ENCODE data around the gene TTLL1. TPM values are rescaled to one million over a fixed set of nuclear protein-coding genes. Genes with fewer than 3 reads are reported as not detected.

TTLL1 gene
- total RNA-seq, 1 experiment from 2014 or later = 4.3 TPM

DNA sequence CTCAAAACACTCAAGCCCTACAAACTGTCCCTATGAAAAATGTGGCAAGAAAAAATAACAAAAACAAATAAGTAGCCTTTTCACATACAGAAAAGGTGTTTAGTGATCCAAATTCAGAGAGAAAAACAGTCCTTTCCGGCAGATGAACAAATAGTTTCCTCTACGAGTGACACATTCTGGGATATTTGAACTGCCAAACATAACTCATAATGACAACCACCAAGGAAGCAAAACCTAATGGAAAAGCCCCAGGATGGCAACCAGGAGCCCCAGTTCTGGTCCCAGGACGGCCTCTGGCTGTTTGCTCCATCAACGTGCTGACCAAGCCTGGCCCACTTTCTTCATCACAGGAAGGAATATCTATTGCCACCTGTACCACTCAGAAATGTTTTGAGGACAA is 80.3 kb downstream of the TTLL1 start (continued):
- TF ChIP-seq YY1 (IDR thresholded peaks at IDR 0.05; ENCODE audit: extremely low read depth, insufficient replicate concordance, low read depth, low read length) (no peak), SP1 (IDR thresholded peaks at IDR 0.05; ENCODE audit: low read depth) (no peak), JUND (IDR thresholded peaks at IDR 0.05) (no peak), POLR2AphosphoS5 (IDR thresholded peaks at IDR 0.05; ENCODE audit: low read depth, low read length) (no peak), ZFX (IDR thresholded peaks at IDR 0.05) (no peak), SIN3A (IDR thresholded peaks at IDR 0.05; ENCODE audit: low read depth) (no peak), EZH2phosphoT487 (IDR thresholded peaks at IDR 0.05; ENCODE audit: borderline replicate concordance) (no peak)
- TF ChIP-seq, protein P1, sequence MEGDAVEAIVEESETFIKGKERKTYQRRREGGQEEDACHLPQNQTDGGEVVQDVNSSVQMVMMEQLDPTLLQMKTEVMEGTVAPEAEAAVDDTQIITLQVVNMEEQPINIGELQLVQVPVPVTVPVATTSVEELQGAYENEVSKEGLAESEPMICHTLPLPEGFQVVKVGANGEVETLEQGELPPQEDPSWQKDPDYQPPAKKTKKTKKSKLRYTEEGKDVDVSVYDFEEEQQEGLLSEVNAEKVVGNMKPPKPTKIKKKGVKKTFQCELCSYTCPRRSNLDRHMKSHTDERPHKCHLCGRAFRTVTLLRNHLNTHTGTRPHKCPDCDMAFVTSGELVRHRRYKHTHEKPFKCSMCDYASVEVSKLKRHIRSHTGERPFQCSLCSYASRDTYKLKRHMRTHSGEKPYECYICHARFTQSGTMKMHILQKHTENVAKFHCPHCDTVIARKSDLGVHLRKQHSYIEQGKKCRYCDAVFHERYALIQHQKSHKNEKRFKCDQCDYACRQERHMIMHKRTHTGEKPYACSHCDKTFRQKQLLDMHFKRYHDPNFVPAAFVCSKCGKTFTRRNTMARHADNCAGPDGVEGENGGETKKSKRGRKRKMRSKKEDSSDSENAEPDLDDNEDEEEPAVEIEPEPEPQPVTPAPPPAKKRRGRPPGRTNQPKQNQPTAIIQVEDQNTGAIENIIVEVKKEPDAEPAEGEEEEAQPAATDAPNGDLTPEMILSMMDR (IDR thresholded peaks at IDR 0.05 in 2 of 3, conservative IDR thresholded peaks at IDR 0.05 in 1 of 3; ENCODE audit: borderline replicate concordance in 1 of 3, insufficient read depth in 1 of 3, low read depth in 2 of 3, low read length in 2 of 3) = no peak

DNA sequence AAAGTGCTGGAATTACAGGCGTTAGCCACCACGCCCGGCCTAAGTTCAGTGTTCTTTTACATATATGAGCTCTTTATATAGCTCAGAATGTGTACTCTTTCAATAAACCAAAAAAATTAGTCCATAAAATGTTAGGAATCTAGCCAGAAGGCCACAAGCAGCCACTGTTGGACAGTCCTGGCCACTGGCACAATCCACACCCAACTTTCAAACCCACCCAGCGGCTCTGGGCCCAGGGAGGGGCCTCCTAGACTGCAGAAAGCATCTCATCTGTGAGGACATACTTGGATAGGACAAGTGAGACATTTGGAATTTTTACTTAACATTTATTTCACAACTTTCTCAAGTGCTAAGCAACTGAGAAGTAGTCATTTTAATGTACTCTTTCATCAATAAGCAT is 80.7 kb downstream of the TTLL1 start:
- no TSS peak for BruUV-seq (replicated peaks)
- Histone ChIP-seq H3K27ac (ENCODE audit: low read depth, low read length) (no peak overlapping the region), H3K27me3 (ENCODE audit: insufficient read depth, low read length) (no peaks in the 10 kb centered on the region), H3K9me3 (ENCODE audit: control insufficient read depth in 1 of 2, insufficient read depth in 1 of 2, low read depth in 1 of 2, low read length in 2 of 2) (no peaks in the 10 kb centered on the region), H3K9me2 (ENCODE audit: insufficient read depth) (no peaks in the 10 kb centered on the region), H3K4me2 (ENCODE audit: low read length) (no peak overlapping the region), H3K9ac (ENCODE audit: low read length) (no peak overlapping the region), H3K4me3 (replicated peaks in 1 of 2; ENCODE audit: low read depth in 1 of 2, low read length in 2 of 2) (no peak overlapping the region), H3K4me1 (ENCODE audit: control insufficient read depth in 1 of 2, insufficient read depth in 2 of 2, low read length in 2 of 2) (peaks cover 39 to 62% of the 10 kb centered on the region in 2 experiments), H3K36me3 (ENCODE audit: control insufficient read depth in 1 of 2, insufficient read depth in 2 of 2, low read length in 2 of 2) (no peaks in the 10 kb centered on the region), H3K79me2 (ENCODE audit: insufficient read depth, low read length) (peaks cover 90% of the 10 kb centered on the region), H4K20me1 (ENCODE audit: insufficient read depth) (peaks cover 11% of the 10 kb centered on the region; the same call in 1 of the 2 replicates), H2AFZ (ENCODE audit: low read depth, low read length, poor library complexity, severe bottlenecking) (no peak overlapping the region)
- RAD21 ChIA-PET (ENCODE audit: low non-redundant PET in 1 of 2, low total read pairs in 2 of 2, uncharacterized antibody in 2 of 2, unreplicated experiment in 2 of 2) = no interaction called here
- POLR2A ChIA-PET = no interaction called here
- intact Hi-C loops (cut with micrococcal nuclease) = no loop called here
- DNase-seq (ENCODE audit: low read depth, low spot score) = no peak
- CTCF ChIA-PET = no interaction called here
- no peak for ATAC-seq
- no peak for TF ChIP-seq JUND (IDR thresholded peaks at IDR 0.05)
- TF ChIP-seq, protein P2, sequence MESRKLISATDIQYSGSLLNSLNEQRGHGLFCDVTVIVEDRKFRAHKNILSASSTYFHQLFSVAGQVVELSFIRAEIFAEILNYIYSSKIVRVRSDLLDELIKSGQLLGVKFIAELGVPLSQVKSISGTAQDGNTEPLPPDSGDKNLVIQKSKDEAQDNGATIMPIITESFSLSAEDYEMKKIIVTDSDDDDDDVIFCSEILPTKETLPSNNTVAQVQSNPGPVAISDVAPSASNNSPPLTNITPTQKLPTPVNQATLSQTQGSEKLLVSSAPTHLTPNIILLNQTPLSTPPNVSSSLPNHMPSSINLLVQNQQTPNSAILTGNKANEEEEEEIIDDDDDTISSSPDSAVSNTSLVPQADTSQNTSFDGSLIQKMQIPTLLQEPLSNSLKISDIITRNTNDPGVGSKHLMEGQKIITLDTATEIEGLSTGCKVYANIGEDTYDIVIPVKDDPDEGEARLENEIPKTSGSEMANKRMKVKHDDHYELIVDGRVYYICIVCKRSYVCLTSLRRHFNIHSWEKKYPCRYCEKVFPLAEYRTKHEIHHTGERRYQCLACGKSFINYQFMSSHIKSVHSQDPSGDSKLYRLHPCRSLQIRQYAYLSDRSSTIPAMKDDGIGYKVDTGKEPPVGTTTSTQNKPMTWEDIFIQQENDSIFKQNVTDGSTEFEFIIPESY (IDR thresholded peaks at IDR 0.05; ENCODE audit: extremely low read depth, insufficient replicate concordance, low read length) = no peak
- TF ChIP-seq EZH2phosphoT487 (IDR thresholded peaks at IDR 0.05; ENCODE audit: borderline replicate concordance) = no peak
- no peak for TF ChIP-seq SP1 (IDR thresholded peaks at IDR 0.05; ENCODE audit: low read depth)
- TF ChIP-seq, protein P3, sequence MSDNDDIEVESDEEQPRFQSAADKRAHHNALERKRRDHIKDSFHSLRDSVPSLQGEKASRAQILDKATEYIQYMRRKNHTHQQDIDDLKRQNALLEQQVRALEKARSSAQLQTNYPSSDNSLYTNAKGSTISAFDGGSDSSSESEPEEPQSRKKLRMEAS (IDR thresholded peaks at IDR 0.05) = no peak
- TF ChIP-seq YY1 (IDR thresholded peaks at IDR 0.05; ENCODE audit: extremely low read depth, insufficient replicate concordance, low read depth, low read length) = no peak
- TF ChIP-seq RAD21 (IDR thresholded peaks at IDR 0.05; ENCODE audit: low read depth) = no peak
- TF ChIP-seq POLR2AphosphoS5 (IDR thresholded peaks at IDR 0.05; ENCODE audit: low read depth, low read length) = no peak
- no peak for TF ChIP-seq SRF (IDR thresholded peaks at IDR 0.05; ENCODE audit: low read depth)
- TF ChIP-seq CEBPB (IDR thresholded peaks at IDR 0.05; ENCODE audit: low read depth) = no peak
- TF ChIP-seq CBX3 (IDR thresholded peaks at IDR 0.05; ENCODE audit: low read depth) = no peak
- TF ChIP-seq EGR1 (IDR thresholded peaks at IDR 0.05; ENCODE audit: low read depth) = no peak
- no peak for TF ChIP-seq POLR2A (IDR thresholded peaks at IDR 0.05; ENCODE audit: borderline replicate concordance, extremely low read depth, insufficient read depth, insufficient read length)
- TF ChIP-seq, protein P1 (IDR thresholded peaks at IDR 0.05 in 2 of 3, conservative IDR thresholded peaks at IDR 0.05 in 1 of 3; ENCODE audit: borderline replicate concordance in 1 of 3, insufficient read depth in 1 of 3, low read depth in 2 of 3, low read length in 2 of 3) = no peak
- TF ChIP-seq ELF1 (IDR thresholded peaks at IDR 0.05; ENCODE audit: borderline replicate concordance, low read depth) = no peak
- TF ChIP-seq FOSL1 (IDR thresholded peaks at IDR 0.05; ENCODE audit: low read depth) = no peak
- TF ChIP-seq, protein P4, sequence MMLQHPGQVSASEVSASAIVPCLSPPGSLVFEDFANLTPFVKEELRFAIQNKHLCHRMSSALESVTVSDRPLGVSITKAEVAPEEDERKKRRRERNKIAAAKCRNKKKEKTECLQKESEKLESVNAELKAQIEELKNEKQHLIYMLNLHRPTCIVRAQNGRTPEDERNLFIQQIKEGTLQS (IDR thresholded peaks at IDR 0.05) = no peak
- no peak for TF ChIP-seq ZNF274 (IDR thresholded peaks at IDR 0.05; ENCODE audit: low read depth, low read length)
